Progenitor cell of endocrine pancreas (in vitro differentiated cells): ENCODE results near the gene CCDC24. TPM values are rescaled to one million over a fixed set of nuclear protein-coding genes. Genes with fewer than 3 reads are reported as not detected.

Experiments
- DNase-seq: peaks from one replicate; pipeline ENCODE4 v3.0.0; 2021; ENCODE audit warnings: low spot score; ENCODE audit not compliant: unreplicated experiment
- H3K27ac Mint-ChIP-seq: 2 replicates; pipeline ENCODE4 v1.8.0; 2021; ENCODE audit warnings: mild to moderate bottlenecking, moderate library complexity, mixed read lengths
- H3K27me3 Mint-ChIP-seq: 2 replicates; pipeline ENCODE4 v1.8.0; 2021; ENCODE audit warnings: mixed read lengths
- H3K36me3 Mint-ChIP-seq: 2 replicates; pipeline ENCODE4 v1.8.0; 2022; ENCODE audit warnings: mixed read lengths; ENCODE audit not compliant: insufficient read depth
- H3K4me1 Mint-ChIP-seq: 2 replicates; pipeline ENCODE4 v1.8.0; 2021; ENCODE audit warnings: low read depth, mixed read lengths
- H3K4me3 Mint-ChIP-seq: 2 replicates; pipeline ENCODE4 v1.8.0; 2021; ENCODE audit warnings: low read depth, mild to moderate bottlenecking, moderate library complexity, mixed read lengths
- H3K9me3 Mint-ChIP-seq: 2 replicates; pipeline ENCODE4 v1.8.0; 2021; ENCODE audit warnings: low read depth, mixed read lengths
- CTCF ChIP-seq: fragments of 200-600 bp; sonication (generic); IDR thresholded peaks from one replicate; pipeline ENCODE4 v1.5.0; 2021; ENCODE audit warnings: antibody characterized with exemption, mild to moderate bottlenecking; ENCODE audit not compliant: unreplicated experiment
- total RNA-seq: library from RNA; stranded (reverse); gene quantifications from 2 replicates; pipeline ENCODE4 v1.2.1, GENCODE V29; 2021

Gene CCDC24
- total RNA-seq, 1 donor from 2014 or later = 35.9 TPM

DNA sequence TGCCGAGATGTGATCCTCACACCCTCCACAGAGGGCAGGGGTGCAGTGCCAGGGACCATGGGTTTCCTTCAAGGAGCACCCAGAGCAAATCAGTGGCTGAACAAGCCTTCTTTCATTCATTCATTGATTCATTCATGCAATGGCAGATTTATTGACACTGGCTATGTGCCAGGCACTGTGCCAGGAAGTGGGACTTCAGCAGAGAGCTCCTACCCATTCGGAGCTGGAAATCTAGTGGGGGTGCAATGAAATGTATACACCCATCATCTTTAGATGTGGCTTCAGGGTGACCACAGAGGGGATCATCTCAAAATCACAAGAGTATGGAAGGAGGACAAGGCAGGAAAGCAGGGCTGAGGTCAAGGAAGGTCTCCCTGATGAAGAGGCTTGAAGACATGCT is 21.0 kb downstream of the CCDC24 start:
- H3K4me1 Mint-ChIP-seq = peaks cover 7% of the 10 kb centered on the region
- no peak for TF ChIP-seq CTCF
- no peak overlapping the region for H3K27ac Mint-ChIP-seq
- no peak overlapping the region for H3K4me3 Mint-ChIP-seq
- H3K9me3 Mint-ChIP-seq = no peaks in the 10 kb centered on the region
- no peaks in the 10 kb centered on the region for H3K27me3 Mint-ChIP-seq
- DNase-seq = no peak
- H3K36me3 Mint-ChIP-seq = peaks cover 5% of the 10 kb centered on the region

- Mint-ChIP-seq H3K27me3 (no peaks in the 10 kb centered on the region), H3K4me3 (no peak overlapping the region), H3K4me1 (peaks cover 7% of the 10 kb centered on the region), H3K27ac (no peak overlapping the region), H3K36me3 (peaks cover 4% of the 10 kb centered on the region), H3K9me3 (no peaks in the 10 kb centered on the region)
- no peak for TF ChIP-seq CTCF
- DNase-seq = no peak
These were observed 21.7 kb downstream of the CCDC24 start for GRCh38 chr1:44012941-44013609.

- no peaks in the 10 kb centered on the region for H3K9me3 Mint-ChIP-seq
- peaks cover 7% of the 10 kb centered on the region for H3K4me1 Mint-ChIP-seq
- no peak for TF ChIP-seq CTCF
- DNase-seq = no peak
- H3K36me3 Mint-ChIP-seq = no peaks in the 10 kb centered on the region
- no peak overlapping the region for H3K27ac Mint-ChIP-seq
- H3K27me3 Mint-ChIP-seq = no peaks in the 10 kb centered on the region
- no peak overlapping the region for H3K4me3 Mint-ChIP-seq
These were observed 22.6 kb downstream of the CCDC24 start for GRCh38 chr1:44013949-44014348.

- DNase-seq = no peak
- no peak overlapping the region for H3K27ac Mint-ChIP-seq
- H3K9me3 Mint-ChIP-seq = no peaks in the 10 kb centered on the region
- peaks cover 7% of the 10 kb centered on the region for H3K4me1 Mint-ChIP-seq
- no peak overlapping the region for H3K4me3 Mint-ChIP-seq
- TF ChIP-seq CTCF = no peak
- no peaks in the 10 kb centered on the region for H3K36me3 Mint-ChIP-seq
- no peaks in the 10 kb centered on the region for H3K27me3 Mint-ChIP-seq
These were observed 23.1 kb downstream of the CCDC24 start for GRCh38 chr1:44014365-44015104.

DNA sequence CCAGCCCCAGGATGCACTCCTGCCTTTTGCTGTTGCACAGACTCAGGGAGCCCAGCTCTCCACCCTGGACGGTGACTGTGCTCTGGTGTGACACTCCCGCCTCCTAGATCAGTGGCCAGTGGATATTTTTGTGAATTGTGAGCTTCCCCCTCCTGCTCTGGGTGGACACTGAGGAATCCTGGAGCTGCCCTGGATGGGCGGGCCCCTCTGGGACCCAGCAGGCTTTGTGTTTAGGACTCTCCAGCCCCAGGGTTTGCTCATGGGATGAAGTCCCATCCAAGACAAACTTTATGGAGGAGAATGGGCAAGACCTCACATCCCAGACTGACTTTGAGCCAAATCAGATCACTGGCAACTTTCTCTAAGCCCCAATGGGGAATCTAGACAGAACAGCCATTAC is 23.8 kb downstream of the CCDC24 start:
- no peak for TF ChIP-seq CTCF
- DNase-seq = no peak
- Mint-ChIP-seq H3K27ac (no peak overlapping the region), H3K9me3 (no peaks in the 10 kb centered on the region), H3K27me3 (no peaks in the 10 kb centered on the region), H3K36me3 (no peaks in the 10 kb centered on the region), H3K4me3 (no peak overlapping the region), H3K4me1 (peaks cover 7% of the 10 kb centered on the region)
